Activated CD4-positive, alpha-beta T cell treated with anti-CD3 and anti-CD28 coated beads, Interleukin-2, amount 50 U/mL, for 48 hours (primary cell): Measurements from ENCODE around the gene TNS3.
"Not testable (repeated sequence)": the region's sequence is repeated elsewhere in the genome, so short reads cannot be mapped to it uniquely, and the experiment has no call there.

Source experiments
- DNase-seq, 2 experiments: peaks; one replicate each; pipeline ENCODE4 v3.0.0-alpha.2; 2020

TNS3 gene

DNA sequence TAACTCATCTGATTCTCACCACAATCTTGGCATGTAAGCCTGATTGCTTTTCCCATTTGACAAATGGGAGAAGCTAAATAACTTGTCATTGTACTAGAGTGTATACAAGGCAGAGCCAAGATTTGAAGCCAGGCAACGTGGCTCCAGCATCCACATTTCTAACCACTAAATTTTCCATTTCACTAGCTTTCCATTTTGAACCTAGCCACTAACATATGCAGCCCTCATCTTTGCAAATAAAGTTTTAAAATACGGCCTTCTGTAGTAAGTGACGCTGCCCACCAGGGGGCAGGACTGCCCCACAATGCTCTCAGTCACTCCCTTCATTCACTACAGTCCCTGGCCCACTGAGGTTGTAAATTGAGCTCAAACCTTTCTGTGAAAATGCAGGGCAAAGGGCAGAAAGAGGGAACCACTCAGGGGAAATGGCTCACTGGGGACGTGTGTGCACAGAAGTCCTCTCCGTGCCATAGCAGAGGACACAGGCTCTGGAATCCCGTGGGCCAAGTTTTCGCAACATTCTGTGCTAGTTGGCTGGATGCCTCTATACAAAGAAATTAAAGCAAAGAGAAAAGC, 315.7 kb downstream of the TNS3 start:
- DNase-seq, result peak; percentile 23 to 51

DNA sequence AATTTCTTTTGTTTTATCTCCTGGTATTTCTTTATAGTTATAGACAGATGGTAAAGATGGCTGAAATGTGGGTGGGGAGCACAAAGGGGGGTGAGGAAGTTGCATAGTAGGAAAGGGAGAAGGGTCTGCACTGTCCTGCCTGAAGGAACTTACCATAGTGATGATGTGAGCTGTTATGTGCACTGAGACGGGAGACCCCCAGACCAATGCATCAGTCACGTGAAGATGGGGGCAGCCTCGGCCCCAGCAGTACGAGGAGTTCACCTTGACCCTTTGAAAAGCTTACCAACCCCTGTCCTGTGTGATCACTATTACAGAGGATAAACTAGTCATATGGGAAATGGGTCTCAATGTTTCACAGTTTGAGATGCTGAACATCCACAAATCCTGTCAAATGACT, 316.3 kb downstream of the TNS3 start:
- DNase-seq, result no peak

DNA sequence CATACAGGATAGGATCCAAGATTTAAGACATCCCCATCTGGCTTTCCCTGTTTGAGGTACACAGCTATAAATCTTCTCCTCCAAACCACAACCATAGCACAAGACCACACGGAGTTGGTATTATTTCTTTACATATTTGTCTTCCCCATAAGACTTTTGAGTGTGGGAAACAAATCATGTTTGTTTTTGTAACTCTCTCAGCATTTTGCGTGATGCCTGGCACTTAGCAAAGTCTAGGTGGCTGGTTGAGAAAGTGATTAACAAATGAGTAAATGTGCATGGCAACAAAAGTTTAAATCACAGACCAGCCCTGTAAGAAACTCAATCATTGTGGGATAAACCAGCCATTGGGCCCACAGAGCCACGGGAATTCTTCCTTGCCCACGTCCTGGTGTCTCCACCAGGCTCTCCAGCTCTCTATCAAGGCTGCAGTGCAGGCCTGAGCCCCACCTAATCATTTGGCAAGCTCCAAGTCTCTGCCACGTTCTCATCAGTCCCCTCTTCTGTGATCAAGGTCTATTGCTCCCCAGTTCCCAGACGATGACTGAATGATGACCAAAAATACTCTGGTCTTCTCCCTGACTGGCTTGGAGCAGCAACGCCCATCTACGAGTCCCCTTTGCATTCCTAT, 317.8 kb downstream of the TNS3 start:
- DNase-seq, result no peak

DNA sequence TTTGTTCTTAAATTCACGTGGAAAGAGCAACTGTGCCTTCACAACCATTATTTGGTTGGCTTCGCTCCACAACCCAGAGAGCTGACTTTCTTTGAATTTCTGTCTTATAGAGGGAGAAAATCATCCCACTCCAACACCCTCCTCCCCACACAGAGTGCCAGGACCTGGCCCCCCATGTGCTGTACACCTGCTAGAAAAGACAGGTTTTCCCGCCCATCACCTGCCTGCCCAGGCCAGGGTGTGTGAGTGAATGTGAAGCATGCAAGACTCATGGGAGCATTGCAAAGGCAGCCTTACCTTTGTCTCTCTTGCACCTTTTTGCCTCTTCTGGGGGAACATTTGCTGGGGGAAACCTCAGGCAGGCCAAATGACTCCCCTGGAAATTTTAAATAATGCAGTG, 319.0 kb downstream of the TNS3 start:
- no peak for DNase-seq

DNA sequence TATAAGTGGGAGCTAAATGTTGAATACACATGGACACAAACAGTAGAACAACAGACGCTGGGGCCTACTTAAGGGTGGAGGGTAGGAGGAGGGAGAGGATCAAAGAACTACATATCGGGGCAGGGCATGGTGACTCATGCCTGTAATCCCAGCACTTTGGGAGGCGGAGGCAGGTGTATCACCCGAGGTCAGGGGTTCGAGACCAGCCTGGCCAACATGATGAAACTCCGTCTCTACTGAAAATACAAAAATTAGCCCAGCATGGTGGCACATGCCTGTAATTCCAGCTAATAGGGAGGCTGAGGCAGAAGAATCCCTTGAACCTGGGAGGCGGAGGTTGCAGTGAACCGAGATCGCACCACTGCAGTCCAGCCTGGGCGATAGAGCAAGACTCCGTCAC, 319.8 kb downstream of the TNS3 start:
- not testable (repeated sequence) for DNase-seq

DNA sequence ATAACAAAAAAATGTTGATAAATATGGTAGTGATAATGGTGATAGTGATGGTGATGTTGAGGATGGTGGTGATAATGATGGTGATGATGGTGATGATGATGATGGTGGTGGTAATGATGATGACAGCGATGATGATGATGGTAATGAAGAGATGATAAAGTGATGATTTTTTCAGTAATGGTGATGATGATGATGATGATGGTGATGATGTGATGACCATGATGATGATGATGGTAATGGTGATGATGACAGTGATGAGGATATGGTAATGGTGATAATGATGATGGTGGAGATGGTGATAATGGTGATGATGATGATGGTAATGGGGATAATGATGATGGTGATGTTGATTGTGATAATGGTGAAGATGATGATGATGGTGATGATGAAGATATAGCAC, 321.6 kb downstream of the TNS3 start:
- no peak for DNase-seq

DNA sequence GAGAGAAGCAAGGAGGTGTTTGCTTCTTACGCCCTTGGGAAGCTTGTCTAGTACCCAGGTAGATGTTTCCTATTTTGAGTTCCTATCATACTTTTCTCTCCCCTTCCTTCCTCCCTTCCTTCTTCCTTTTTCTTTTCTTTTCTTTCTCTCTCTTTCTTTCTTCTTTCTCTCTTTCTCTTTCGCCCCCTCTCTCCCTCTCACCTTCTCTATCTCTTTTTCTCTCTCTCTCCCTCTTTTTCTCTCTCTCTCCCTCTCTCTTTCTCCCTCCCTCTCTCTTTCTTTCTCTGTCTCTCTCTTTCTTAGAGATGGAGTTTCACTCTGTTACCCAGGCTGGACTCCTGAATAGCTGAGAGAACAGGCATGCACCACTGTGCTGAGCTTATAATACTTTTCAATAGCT, 322.2 kb downstream of the TNS3 start:
- no peak for DNase-seq

DNA sequence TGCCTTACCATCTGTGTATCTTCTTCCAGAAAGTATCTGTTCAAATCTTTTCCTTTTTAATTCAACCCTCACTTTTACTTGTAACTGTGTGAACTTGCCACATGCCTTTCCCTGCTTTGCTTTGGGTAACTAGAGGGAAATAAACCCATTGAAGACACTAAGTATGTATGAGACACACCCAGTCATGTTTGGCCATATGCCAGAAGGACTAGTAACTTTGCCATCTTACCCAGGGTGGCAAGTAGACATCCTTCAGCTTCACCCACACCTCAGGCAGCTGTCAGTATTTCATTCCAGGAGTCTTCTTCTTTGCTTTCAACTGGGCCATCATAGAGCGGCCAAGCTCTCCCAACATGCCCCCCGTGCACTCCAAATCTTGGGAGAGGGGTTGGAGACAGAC, 323.1 kb downstream of the TNS3 start:
- no peak for DNase-seq

DNA sequence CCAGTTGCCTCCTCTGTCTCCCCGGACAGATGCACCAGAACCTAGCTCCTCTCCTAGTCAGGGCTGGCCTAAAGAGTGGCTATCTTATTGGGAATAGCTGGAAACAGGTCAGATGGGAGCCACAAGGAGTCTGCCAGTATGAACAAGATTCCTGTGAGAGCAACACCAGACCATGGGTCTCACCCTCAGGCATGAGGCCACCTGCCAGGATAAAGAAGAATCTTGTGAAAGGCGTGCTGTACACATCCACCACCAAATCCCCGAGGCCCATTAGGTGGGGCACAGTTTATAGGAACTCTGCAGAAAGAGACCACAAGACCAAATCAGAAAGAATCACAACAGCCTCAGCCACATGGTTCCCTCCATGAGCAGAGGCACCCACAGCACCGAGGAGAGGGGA, 325.9 kb downstream of the TNS3 start:
- DNase-seq, result no peak

DNA sequence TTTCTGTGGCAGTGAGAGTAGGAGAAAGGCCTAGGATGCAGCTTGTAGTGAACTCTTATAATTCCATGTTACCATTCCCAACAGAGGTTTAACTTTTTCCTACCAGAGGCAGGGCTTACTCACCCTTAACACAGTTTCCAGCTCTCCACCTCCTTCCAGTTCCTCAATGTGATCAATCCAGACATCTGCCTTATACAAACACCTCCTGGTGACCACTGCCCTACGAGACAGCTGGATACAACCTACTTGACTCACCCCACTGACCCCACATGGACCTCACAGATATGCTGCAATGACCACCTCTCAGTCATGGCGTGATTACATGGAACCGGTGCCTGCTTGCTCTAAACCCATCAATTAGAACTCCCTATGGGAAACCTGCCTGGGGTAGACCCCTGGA, 326.5 kb downstream of the TNS3 start:
- no peak for DNase-seq

DNA sequence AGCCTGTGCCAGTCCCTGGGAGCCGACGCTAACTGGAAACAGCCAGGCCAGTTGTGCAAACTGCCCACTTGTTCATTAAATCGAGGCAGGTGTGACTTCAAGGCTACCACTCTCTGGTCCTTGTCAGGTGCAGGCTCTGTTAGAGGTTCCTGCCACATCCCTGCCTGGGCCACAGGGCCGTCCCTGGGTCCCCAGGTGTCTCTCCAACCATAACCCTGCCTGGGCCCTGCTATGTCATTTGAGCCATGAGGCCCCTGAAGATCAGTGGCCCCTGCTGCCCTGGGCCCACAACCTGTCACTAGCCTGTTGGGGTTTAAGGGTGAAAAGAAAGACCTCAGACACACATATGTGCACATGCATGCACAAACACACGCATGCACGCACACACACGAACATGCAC, 326.9 kb downstream of the TNS3 start:
- DNase-seq, result no peak

DNA sequence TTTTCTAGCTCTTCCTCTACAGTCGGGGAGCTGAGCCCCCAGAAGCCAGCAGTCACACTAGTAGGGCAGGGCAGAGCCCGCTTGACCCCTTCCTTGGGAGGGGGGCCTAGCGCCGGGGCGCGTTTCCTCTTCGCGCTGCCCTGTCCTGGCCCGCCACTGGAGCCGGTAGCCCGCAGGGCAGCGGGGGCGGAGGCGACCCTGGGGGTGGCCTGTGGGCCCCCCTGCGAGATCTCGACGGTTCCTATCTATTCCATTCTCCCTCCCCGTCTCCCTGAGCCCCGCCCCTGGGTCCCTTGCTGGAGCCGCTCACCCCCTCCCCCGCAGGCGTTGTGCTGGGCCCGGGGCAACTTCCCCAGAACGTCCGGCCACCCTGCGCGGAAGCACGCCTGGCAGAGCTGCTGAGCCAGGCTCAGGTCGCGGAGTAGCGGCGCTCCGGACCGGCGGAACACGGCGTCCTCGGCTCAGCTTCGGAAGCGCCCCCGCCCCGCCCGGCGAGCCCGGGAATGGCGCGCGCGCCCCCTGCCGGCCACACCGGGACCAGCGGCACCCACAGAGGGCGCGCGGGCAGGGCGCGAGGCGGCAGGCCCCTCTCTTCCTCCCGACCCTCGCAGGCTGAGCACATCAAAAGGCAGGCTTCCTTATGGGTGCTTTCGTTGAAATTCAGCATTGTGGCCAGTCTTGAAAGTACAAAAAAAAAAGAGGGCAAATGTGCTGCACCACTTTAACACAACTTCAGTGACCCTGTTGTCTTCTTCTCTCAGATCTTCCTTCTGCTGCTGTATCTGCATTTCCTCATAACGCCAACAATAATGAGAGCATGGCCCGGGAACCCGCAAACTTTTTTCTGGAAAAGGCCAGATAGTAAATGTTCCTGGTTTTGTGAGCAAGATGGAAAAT, 327.6 kb downstream of the TNS3 start:
- DNase-seq, result peak; percentile 47 to 48

DNA sequence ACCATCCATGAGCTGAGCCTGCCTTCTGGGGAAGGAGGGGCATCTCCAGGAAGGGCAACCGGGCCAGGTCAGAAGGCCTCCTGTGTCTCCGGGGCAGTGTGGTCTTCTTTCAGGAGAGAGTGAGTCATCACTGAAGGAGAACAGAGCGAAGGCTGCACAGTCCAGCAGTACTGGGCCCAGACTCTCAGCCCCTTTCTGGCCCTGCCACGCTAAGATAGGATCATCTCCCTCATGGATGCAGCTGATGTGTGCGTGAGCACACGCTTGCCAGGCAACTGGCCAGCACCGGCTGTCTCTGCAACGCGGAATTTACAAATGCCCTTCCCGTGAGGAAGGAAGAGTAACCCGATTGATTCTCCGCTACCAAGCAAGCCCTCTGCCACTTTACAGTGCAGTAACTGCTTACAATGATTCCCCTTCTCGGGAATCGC, 328.2 kb downstream of the TNS3 start:
- no peak for DNase-seq

DNA sequence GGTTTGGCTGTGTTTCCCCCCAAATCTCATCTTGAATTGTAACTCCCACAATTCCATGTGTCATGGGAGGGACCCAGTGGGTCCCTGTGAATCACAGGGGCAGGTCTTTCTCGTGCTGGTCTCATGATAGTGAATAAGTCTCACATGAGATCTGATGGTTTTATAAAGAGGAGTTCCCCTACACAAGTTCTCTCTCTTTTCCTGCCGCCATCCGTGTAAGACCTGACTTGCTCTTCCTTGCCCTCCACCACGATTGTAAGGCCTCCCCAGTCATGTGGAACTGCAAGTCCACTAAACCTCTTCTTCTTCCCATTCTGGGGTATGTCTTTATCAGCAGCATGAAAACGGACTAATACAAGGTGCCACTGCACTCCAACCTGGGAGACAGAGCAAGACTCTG, 329.2 kb downstream of the TNS3 start:
- DNase-seq, result no peak

DNA sequence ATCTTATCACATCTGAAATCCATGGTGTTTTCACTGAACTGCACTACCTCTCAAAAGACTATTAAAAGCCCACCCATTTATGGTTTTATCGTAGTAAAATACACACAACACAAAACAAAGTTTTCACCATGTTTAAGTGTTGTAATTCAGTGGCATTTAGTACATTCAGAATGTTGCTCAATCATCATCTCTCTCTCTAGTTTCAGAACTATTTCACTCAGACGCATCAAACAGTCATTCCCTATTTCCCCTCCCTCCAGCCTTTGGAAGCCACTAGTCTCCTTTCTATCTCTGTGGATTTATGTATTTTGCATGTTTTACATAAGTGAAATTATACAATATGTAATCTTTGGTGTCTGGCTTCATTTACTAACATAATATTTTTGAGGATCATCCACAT, 332.6 kb downstream of the TNS3 start:
- no peak for DNase-seq

DNA sequence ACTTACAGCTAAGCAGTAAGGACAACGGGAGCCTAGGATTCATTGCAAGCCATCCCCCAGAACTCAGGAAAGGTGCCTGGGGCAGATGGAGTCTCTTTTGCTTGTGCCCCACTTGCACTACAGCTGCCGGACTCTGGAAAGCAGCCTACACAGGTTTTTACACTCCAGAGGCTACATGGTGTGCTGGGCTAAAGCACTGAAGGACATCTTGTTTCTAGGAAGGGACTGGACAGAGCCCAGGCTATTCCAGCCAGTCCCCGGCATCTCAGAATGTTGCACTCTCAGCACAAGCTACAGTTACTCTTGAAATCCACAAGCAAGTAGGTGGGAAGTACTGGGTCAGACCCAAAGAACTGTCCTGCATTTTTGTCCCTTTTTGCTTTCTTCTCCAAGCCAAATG, 333.1 kb downstream of the TNS3 start:
- no peak for DNase-seq

DNA sequence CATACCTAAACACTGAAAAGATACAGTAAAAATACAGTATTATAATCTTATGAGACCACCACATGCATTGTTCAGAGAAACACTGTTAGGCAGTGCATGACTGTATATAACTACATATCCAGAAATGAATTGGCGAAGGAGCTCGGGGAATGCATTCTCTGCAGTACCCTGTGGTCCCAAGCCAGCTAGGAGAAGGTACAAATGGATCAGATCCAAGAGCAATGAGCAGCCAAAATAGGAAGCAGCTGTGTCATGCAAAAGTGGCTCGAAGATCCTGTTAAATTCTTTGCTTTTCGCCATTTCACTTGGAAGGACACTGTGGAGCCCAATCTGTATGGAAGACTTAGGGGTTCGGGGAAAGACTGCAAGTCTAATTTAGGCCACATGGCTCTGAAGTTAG, 334.8 kb downstream of the TNS3 start:
- no peak for DNase-seq

DNA sequence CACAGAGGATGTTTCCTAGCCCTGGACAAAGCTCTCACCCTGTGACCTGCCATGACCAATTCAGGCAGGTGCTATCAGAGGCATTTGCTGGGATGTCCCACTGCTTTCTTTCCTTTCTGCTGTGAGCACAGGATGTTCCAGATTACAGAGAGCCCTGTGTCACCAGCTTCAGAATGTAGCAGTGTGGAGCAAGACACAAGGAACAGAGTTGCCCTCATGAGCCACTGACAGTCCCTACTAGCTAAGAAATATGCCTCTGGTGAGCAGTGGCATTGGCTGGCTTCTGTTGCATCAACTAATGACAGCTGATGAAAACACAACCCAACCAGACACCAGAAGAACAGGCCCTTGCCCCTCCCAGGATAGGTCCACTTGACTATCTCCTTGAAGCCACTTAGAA, 337.2 kb downstream of the TNS3 start:
- DNase-seq, result no peak

DNA sequence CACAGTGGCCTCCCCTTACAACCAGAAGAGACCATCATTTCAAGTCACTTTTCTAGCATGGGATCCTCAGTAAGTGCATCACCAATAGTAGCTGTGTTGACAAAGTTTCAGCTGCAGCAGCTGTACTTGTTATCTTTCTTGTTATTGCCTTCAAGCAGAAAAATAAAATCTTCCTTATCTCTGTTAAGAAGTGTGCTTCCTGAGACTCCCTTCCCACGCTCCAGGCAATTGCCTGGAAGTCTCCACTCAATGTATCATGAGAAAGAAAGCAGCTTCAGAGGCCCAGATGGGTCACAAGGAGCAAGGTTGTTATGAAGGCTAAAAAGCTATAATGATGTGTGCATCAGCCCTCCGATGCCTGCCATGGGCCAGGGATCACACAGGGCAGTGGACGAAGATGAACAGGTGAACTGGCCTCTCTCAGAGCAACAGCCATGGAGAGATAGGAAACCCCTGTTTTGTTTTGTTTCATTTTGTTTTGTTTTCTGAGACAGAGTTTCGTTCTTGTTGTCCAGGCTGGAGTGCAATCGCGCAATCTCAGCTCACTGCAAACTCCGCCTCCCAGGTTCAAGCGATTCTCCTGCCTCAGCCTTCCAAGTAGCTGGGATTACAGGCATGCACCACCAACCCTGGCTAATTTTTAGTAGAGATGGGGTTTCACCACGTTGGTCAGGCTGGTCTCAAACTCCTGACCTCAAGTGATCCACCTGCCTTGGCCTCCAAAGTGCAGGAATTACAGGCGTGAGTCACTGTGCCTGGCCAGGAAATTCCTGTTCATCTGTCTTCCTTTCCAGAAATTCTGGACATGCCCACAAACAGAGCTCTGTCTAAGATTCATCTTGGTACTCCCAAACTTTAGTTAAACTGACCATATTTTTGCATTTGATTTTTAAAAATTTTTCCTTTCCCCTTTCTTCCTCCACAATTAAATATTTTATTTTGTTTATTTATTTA, 340.5 kb downstream of the TNS3 start:
- DNase-seq, result no peak

DNA sequence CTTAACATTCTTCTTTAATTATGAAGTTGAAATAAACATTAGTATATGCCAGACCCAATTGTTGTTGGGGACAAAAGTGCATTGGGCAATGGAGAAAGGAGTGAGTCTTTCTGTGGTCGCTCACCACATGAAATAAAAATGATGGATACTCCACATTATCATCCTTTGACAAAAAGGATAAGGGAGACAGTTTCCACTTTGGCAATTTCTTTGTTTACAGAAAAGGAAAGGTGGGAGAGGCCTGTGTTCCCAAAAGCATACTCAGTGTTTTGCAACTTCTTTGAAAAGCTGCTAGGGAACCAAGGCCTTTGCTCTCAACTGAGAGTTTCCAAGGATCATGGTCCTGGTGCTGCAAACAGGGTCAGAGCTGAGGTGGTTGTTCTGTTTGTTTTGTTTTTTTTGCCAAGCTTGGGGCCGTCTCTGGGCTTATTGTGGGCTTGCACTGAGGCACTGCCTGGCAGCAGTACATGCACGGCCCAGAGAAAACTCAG, 341.9 kb downstream of the TNS3 start:
- DNase-seq, result no peak

DNA sequence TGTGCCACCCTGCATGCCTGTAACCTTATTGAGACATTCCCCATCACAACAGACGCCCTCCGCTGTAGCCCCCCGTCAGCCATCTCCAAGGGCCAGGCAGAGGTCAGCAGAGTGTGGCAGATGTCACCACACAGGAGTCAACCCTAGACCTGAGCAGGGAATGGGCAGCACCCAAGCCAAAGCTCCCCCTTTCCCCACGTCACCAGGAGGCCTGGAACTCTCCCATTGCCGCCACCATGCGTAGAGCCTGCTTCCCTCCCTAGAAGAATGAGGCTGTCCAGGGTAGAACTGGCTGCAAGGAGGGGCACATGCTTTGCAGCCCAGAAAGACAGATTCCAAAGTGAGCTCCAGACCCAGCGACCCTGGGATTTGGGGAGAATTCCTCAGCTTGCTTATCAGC, 342.9 kb downstream of the TNS3 start:
- no peak for DNase-seq

DNA sequence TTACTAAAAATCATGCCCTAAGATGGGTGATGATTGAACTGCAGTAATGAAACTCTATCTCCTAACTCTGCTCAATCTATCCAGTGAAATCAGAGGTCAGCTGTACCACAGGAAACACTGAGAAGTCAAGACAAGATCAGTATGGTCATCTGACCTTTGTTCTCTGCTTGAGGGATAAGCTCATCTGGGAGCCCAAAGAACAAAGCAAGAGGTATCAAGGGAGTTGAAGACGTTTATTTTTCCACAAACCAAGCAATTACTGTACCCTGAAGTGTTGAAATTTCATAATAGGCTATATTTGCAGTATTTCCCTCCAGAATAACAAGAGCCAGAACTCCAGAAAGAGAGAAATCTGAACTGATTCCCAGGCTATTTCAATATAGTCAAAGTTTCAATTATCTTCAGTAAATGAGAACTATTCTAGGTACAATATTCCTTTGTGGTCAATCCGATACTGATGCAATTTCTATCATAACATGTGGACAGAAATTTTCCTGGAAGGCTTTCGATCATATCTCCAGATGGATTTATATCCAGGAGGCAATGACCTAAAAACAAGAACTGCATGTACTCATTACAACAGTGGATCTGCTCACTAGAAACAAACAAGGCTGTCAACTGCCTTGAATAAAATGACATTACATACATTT, 345.3 kb downstream of the TNS3 start:
- no peak for DNase-seq
